WTC11 (cell line): Measurements from ENCODE around the gene PCSK7. TPM values are rescaled to one million over a fixed set of nuclear protein-coding genes. Genes with fewer than 3 reads are reported as not detected.

Experiments used
- ATAC-seq: fragments of 200-7000 bp; cut with Tn5 transposase; 2 replicates; pipeline ENCODE4 v1.10.0; 2021; ENCODE audit warnings: mild to moderate bottlenecking, moderate library complexity
- CTCF ChIA-PET: fragments of 300-600 bp; sonication (Branson Sonifier 250); formaldehyde crosslinking; loops from one replicate; lab custom pipeline; 2021; ENCODE audit warnings: antibody characterized with exemption; lab: Charles Lee
- POLR2A ChIA-PET: fragments of 350-600 bp; sonication (Branson Sonifier 250); formaldehyde crosslinking; loops from one replicate; lab custom pipeline; 2021; ENCODE audit warnings: antibody characterized with exemption; lab: Charles Lee
- DNase-seq: peaks from one replicate; pipeline ENCODE4 v3.0.0; 2021; ENCODE audit warnings: low spot score
- H3K27ac Mint-ChIP-seq: 2 replicates; pipeline ENCODE4 v1.8.0; 2021; ENCODE audit warnings: mixed read lengths
- H3K27me3 Mint-ChIP-seq: 2 replicates; pipeline ENCODE4 v1.8.0; 2021; ENCODE audit warnings: low read depth, mild to moderate bottlenecking, moderate library complexity, mixed read lengths
- H3K36me3 Mint-ChIP-seq: 2 replicates; pipeline ENCODE4 v1.8.0; 2021; ENCODE audit warnings: mixed read lengths
- H3K4me1 Mint-ChIP-seq: 2 replicates; pipeline ENCODE4 v1.8.0; 2022; ENCODE audit warnings: mixed read lengths
- H3K4me3 Mint-ChIP-seq: 2 replicates; pipeline ENCODE4 v1.8.0; 2021; ENCODE audit warnings: mild to moderate bottlenecking, moderate library complexity, mixed read lengths
- H3K9me3 Mint-ChIP-seq: 2 replicates; pipeline ENCODE4 v1.8.0; 2021; ENCODE audit warnings: mixed read lengths
- ARID4B ChIP-seq: sonication (generic); formaldehyde crosslinking; IDR thresholded peaks from 2 replicates; pipeline ENCODE4 v1.8.0; 2023; ENCODE audit warnings: missing genetic modification reagents, mild to moderate bottlenecking, borderline replicate concordance
- CREB1 ChIP-seq: sonication (generic); formaldehyde crosslinking; IDR thresholded peaks from 2 replicates; pipeline ENCODE4 v1.8.0; 2023; ENCODE audit warnings: mild to moderate bottlenecking, missing genetic modification reagents
- E2F4 ChIP-seq: sonication (generic); formaldehyde crosslinking; IDR thresholded peaks from 2 replicates; pipeline ENCODE4 v1.8.1; 2022; ENCODE audit warnings: low read depth, mild to moderate bottlenecking, moderate library complexity, missing genetic modification reagents, borderline replicate concordance
- HMGXB4 ChIP-seq: sonication (generic); formaldehyde crosslinking; IDR thresholded peaks from 2 replicates; pipeline ENCODE4 v1.8.1; 2023; ENCODE audit warnings: mild to moderate bottlenecking, moderate library complexity, missing genetic modification reagents
- JUN ChIP-seq: sonication (generic); formaldehyde crosslinking; IDR thresholded peaks from 2 replicates; pipeline ENCODE4 v1.8.0; 2023; ENCODE audit warnings: mild to moderate bottlenecking, missing genetic modification reagents
- MYBL2 ChIP-seq: sonication (generic); formaldehyde crosslinking; IDR thresholded peaks from 2 replicates; pipeline ENCODE4 v1.8.1; 2023; ENCODE audit warnings: mild to moderate bottlenecking, moderate library complexity, missing genetic modification reagents
- PREB ChIP-seq: sonication (generic); formaldehyde crosslinking; IDR thresholded peaks from 2 replicates; pipeline ENCODE4 v1.8.1; 2022; ENCODE audit warnings: mild to moderate bottlenecking, missing genetic modification reagents, moderate library complexity, borderline replicate concordance
- RELA ChIP-seq: sonication (generic); formaldehyde crosslinking; IDR thresholded peaks from 2 replicates; pipeline ENCODE4 v1.8.1; 2022; ENCODE audit warnings: missing genetic modification reagents, mild to moderate bottlenecking, borderline replicate concordance
- SMAD3 ChIP-seq: sonication (generic); formaldehyde crosslinking; IDR thresholded peaks from 2 replicates; pipeline ENCODE4 v1.8.0; 2022; ENCODE audit warnings: missing genetic modification reagents, mild to moderate bottlenecking, borderline replicate concordance
- TEAD4 ChIP-seq: sonication (generic); formaldehyde crosslinking; IDR thresholded peaks from 2 replicates; pipeline ENCODE4 v1.8.0; 2022; ENCODE audit warnings: mild to moderate bottlenecking, missing genetic modification reagents
- ZNF121 ChIP-seq: sonication (generic); formaldehyde crosslinking; IDR thresholded peaks from 2 replicates; pipeline ENCODE4 v1.8.0; 2023; ENCODE audit warnings: missing genetic modification reagents
- ZNF263 ChIP-seq: sonication (generic); formaldehyde crosslinking; IDR thresholded peaks from 2 replicates; pipeline ENCODE4 v1.8.1; 2022; ENCODE audit warnings: low read depth, mild to moderate bottlenecking, moderate library complexity, missing genetic modification reagents
- ZNF281 ChIP-seq: sonication (generic); formaldehyde crosslinking; IDR thresholded peaks from 2 replicates; pipeline ENCODE4 v1.8.0; 2023; ENCODE audit warnings: mild to moderate bottlenecking, missing genetic modification reagents
- ZNF423 ChIP-seq: fragments of 250-450 bp; sonication (Bioruptor Pico); IDR thresholded peaks from 2 replicates; pipeline ENCODE4 v2.1.2; 2022; ENCODE audit warnings: mild to moderate bottlenecking, moderate library complexity
- ZNF425 ChIP-seq: fragments of 250-450 bp; sonication (Bioruptor Pico); conservative IDR thresholded peaks from 2 replicates; pipeline ENCODE4 v1.9.0; 2021; ENCODE audit warnings: mild to moderate bottlenecking
- total RNA-seq: library from RNA; stranded (reverse); gene quantifications from 3 replicates; pipeline ENCODE4 v1.2.3, GENCODE V29; 2021
- TF ChIP-seq, protein P1 (sequence below): sonication (generic); formaldehyde crosslinking; IDR thresholded peaks from 2 replicates; pipeline ENCODE4 v1.8.1; 2022; ENCODE audit warnings: mild to moderate bottlenecking, moderate library complexity, missing genetic modification reagents
- TF ChIP-seq, protein P2 (sequence below): fragments of 250-450 bp; sonication (Bioruptor Pico); IDR thresholded peaks from 2 replicates; pipeline ENCODE4 v1.9.0; 2021; ENCODE audit warnings: mild to moderate bottlenecking

PCSK7 gene
- total RNA-seq, 1 experiment from 2014 or later: 48.9 TPM

- ATAC-seq (no peak), DNase-seq (no peak)
- ChIA-PET CTCF (no interaction called here), POLR2A (no interaction called here)
- H3K27ac Mint-ChIP-seq: no peak overlapping the region
- H3K4me3 Mint-ChIP-seq: no peak overlapping the region
- no peaks in the 10 kb centered on the region for H3K9me3 Mint-ChIP-seq
- H3K27me3 Mint-ChIP-seq: no peaks in the 10 kb centered on the region
- no peaks in the 10 kb centered on the region for H3K4me1 Mint-ChIP-seq
- H3K36me3 Mint-ChIP-seq: peaks cover 30% of the 10 kb centered on the region
- no peak for TF ChIP-seq ZNF423
- TF ChIP-seq ZNF121 (CRISPR knock-in tag): no peak
- TF ChIP-seq PREB (CRISPR knock-in tag): no peak
- no peak for TF ChIP-seq JUN (CRISPR knock-in tag)
- no peak for TF ChIP-seq RELA
- no peak for TF ChIP-seq ARID4B (CRISPR knock-in tag)
- no peak for TF ChIP-seq ZNF425 (CRISPR knock-in tag)
- no peak for TF ChIP-seq ZNF263 (CRISPR knock-in tag)
- TF ChIP-seq E2F4 (CRISPR knock-in tag): no peak
- no peak for TF ChIP-seq MYBL2 (CRISPR knock-in tag)
- no peak for TF ChIP-seq ZNF281 (CRISPR knock-in tag)
- no peak for TF ChIP-seq TEAD4
- TF ChIP-seq, protein P1, sequence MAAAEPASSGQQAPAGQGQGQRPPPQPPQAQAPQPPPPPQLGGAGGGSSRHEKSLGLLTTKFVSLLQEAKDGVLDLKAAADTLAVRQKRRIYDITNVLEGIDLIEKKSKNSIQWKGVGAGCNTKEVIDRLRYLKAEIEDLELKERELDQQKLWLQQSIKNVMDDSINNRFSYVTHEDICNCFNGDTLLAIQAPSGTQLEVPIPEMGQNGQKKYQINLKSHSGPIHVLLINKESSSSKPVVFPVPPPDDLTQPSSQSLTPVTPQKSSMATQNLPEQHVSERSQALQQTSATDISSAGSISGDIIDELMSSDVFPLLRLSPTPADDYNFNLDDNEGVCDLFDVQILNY (CRISPR knock-in tag): no peak
- TF ChIP-seq, protein P2, sequence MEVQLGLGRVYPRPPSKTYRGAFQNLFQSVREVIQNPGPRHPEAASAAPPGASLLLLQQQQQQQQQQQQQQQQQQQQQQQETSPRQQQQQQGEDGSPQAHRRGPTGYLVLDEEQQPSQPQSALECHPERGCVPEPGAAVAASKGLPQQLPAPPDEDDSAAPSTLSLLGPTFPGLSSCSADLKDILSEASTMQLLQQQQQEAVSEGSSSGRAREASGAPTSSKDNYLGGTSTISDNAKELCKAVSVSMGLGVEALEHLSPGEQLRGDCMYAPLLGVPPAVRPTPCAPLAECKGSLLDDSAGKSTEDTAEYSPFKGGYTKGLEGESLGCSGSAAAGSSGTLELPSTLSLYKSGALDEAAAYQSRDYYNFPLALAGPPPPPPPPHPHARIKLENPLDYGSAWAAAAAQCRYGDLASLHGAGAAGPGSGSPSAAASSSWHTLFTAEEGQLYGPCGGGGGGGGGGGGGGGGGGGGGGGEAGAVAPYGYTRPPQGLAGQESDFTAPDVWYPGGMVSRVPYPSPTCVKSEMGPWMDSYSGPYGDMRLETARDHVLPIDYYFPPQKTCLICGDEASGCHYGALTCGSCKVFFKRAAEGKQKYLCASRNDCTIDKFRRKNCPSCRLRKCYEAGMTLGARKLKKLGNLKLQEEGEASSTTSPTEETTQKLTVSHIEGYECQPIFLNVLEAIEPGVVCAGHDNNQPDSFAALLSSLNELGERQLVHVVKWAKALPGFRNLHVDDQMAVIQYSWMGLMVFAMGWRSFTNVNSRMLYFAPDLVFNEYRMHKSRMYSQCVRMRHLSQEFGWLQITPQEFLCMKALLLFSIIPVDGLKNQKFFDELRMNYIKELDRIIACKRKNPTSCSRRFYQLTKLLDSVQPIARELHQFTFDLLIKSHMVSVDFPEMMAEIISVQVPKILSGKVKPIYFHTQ (CRISPR knock-in tag): no peak
- TF ChIP-seq CREB1: no peak
- no peak for TF ChIP-seq SMAD3 (CRISPR knock-in tag)
- TF ChIP-seq HMGXB4: no peak
Measured at GRCh38 chr11:117256573-117256972, 24.7 kb upstream of the PCSK7 start.
